Neural cell (in vitro differentiated cells): ENCODE data around the gene PCBD2. TPM values are rescaled to one million over a fixed set of nuclear protein-coding genes. Genes with fewer than 3 reads are reported as not detected.
"Not testable (repeated sequence)": the region's sequence is repeated elsewhere in the genome, so short reads cannot be mapped to it uniquely, and the experiment has no call there.

Source experiments
- H2AFZ ChIP-seq: fragments of 200-600, 300-800 bp; sonication (generic), shearing (Covaris generic); 2 replicates; pipeline ENCODE4 v1.6.0; 2014; ENCODE audit warnings: low read depth, mild to moderate bottlenecking, antibody characterized with exemption, low read length, moderate library complexity
- H3F3A ChIP-seq: fragments of 200-600 bp; shearing (Covaris generic); 2 replicates; pipeline ENCODE4 v1.6.1; 2016; ENCODE audit warnings: mild to moderate bottlenecking, moderate library complexity, mixed read lengths, antibody characterized with exemption, low read length; ENCODE audit not compliant: insufficient read depth, poor library complexity, severe bottlenecking
- H3K27ac ChIP-seq: fragments of 200-600, 300-800 bp; sonication (generic), shearing (Covaris generic); 2 replicates; pipeline ENCODE4 v1.5.1; 2014; ENCODE audit warnings: mild to moderate bottlenecking, low read length, moderate library complexity
- H3K27me3 ChIP-seq: fragments of 300-800, 200-600 bp; sonication (generic), shearing (Covaris generic); 2 replicates; pipeline ENCODE4 v1.6.0; 2014; ENCODE audit warnings: mild to moderate bottlenecking, low read depth, low read length, moderate library complexity; ENCODE audit not compliant: insufficient read depth
- H3K36me3 ChIP-seq: fragments of 300-800, 200-600 bp; sonication (generic), shearing (Covaris generic); 2 replicates; pipeline ENCODE4 v1.5.1; 2014; ENCODE audit warnings: mild to moderate bottlenecking, antibody characterized with exemption, low read length, moderate library complexity; ENCODE audit not compliant: insufficient read depth
- H3K4me2 ChIP-seq: fragments of 300-800, 200-600 bp; sonication (generic), shearing (Covaris generic); 2 replicates; pipeline ENCODE4 v1.6.0; 2014; ENCODE audit warnings: mild to moderate bottlenecking, low read length
- H3K4me3 ChIP-seq: fragments of 300-800, 200-600 bp; sonication (generic), shearing (Covaris generic); 2 replicates; pipeline ENCODE4 v1.5.1; 2014; ENCODE audit warnings: mild to moderate bottlenecking, low read length, moderate library complexity
- H3K79me2 ChIP-seq: fragments of 200-600 bp; shearing (Covaris generic); replicated peaks from 2 replicates; pipeline ENCODE4 v1.6.0; 2014; ENCODE audit warnings: mild to moderate bottlenecking, low read length, moderate library complexity; ENCODE audit not compliant: insufficient read depth
- H3K9ac ChIP-seq: fragments of 300-800, 200-600 bp; sonication (generic), shearing (Covaris generic); 2 replicates; pipeline ENCODE4 v1.6.1; 2016; ENCODE audit warnings: mild to moderate bottlenecking, low read length, mixed read lengths
- H3K9me2 ChIP-seq: fragments of 200-600 bp; shearing (Covaris generic); 2 replicates; pipeline ENCODE4 v1.6.1; 2016; ENCODE audit warnings: mild to moderate bottlenecking, low read length, mixed read lengths; ENCODE audit not compliant: insufficient read depth
- H3K9me3 ChIP-seq: fragments of 200-600, 300-800 bp; sonication (generic), shearing (Covaris generic); 2 replicates; pipeline ENCODE4 v1.6.1; 2016; ENCODE audit warnings: mild to moderate bottlenecking, mixed run types, low read length, moderate library complexity, mixed read lengths
- H4K20me1 ChIP-seq: fragments of 200-600 bp; shearing (Covaris generic); 2 replicates; pipeline ENCODE4 v1.6.1; 2016; ENCODE audit warnings: mild to moderate bottlenecking, mixed run types; ENCODE audit not compliant: insufficient read depth
- EP300 ChIP-seq: fragments of 450-650 bp; conservative IDR thresholded peaks from 2 replicates; pipeline ENCODE4 v1.6.1; 2014; ENCODE audit warnings: antibody characterized with exemption, mild to moderate bottlenecking, moderate library complexity; ENCODE audit not compliant: poor library complexity, severe bottlenecking
- EZH2 ChIP-seq: fragments of 200-600, 300-800 bp; shearing (Covaris generic), sonication (generic); IDR thresholded peaks from 2 replicates; pipeline ENCODE4 v1.6.1; 2014; ENCODE audit warnings: antibody characterized with exemption, low read length, borderline replicate concordance, mild to moderate bottlenecking; ENCODE audit not compliant: insufficient read depth, poor library complexity, severe bottlenecking
- MXI1 ChIP-seq: fragments of 450-650 bp; conservative IDR thresholded peaks from 2 replicates; pipeline ENCODE4 v1.6.1; 2014; ENCODE audit warnings: antibody characterized with exemption, mild to moderate bottlenecking; ENCODE audit not compliant: poor library complexity, severe bottlenecking
- POLR2AphosphoS5 ChIP-seq: IDR thresholded peaks from 2 replicates; pipeline ENCODE4 v1.6.1; 2012
- RAD21 ChIP-seq: fragments of 450-650 bp; conservative IDR thresholded peaks from 2 replicates; pipeline ENCODE4 v1.6.1; 2014; ENCODE audit warnings: antibody characterized with exemption, mild to moderate bottlenecking, moderate library complexity
- SMC3 ChIP-seq: fragments of 450-650 bp; conservative IDR thresholded peaks from 2 replicates; pipeline ENCODE4 v1.6.1; 2014; ENCODE audit warnings: antibody characterized with exemption, mild to moderate bottlenecking, moderate library complexity; ENCODE audit not compliant: poor library complexity
- TAF1 ChIP-seq: IDR thresholded peaks from 2 replicates; pipeline ENCODE4 v1.6.1; 2012; ENCODE audit warnings: low read depth
- polyA plus RNA-seq: library from polyadenylated mRNA; depleted of rRNA; stranded (reverse); fragments of >200 nt; gene quantifications from 2 replicates; pipeline ENCODE4 v1.2.3, GENCODE V29; 2014
- TF ChIP-seq, protein P1 (sequence below): fragments of 450-650 bp; IDR thresholded peaks from 2 replicates; pipeline ENCODE4 v1.5.1; 2014; ENCODE audit warnings: antibody characterized with exemption, mild to moderate bottlenecking, moderate library complexity; ENCODE audit not compliant: poor library complexity, severe bottlenecking
- TF ChIP-seq, protein P2 (sequence below): IDR thresholded peaks from 2 replicates; pipeline ENCODE4 v1.6.1; 2012; ENCODE audit warnings: borderline replicate concordance

Gene PCBD2
- polyA plus RNA-seq, 1 donor from 2014 or later, result 6.0 TPM

- no peaks in the 10 kb centered on the region for H3K79me2 ChIP-seq
- H3K27ac ChIP-seq, result no peak overlapping the region
- H3K4me3 ChIP-seq, result no peak overlapping the region
- H4K20me1 ChIP-seq, result no peaks in the 10 kb centered on the region
- no peaks in the 10 kb centered on the region for H3F3A ChIP-seq
- H2AFZ ChIP-seq, result no peak overlapping the region
- no peak overlapping the region for H3K9ac ChIP-seq
- no peak overlapping the region for H3K4me2 ChIP-seq
- no peaks in the 10 kb centered on the region for H3K9me3 ChIP-seq
- no peak for TF ChIP-seq MXI1
- no peak for TF ChIP-seq SMC3
- TF ChIP-seq POLR2AphosphoS5, result no peak
- TF ChIP-seq, protein P1, sequence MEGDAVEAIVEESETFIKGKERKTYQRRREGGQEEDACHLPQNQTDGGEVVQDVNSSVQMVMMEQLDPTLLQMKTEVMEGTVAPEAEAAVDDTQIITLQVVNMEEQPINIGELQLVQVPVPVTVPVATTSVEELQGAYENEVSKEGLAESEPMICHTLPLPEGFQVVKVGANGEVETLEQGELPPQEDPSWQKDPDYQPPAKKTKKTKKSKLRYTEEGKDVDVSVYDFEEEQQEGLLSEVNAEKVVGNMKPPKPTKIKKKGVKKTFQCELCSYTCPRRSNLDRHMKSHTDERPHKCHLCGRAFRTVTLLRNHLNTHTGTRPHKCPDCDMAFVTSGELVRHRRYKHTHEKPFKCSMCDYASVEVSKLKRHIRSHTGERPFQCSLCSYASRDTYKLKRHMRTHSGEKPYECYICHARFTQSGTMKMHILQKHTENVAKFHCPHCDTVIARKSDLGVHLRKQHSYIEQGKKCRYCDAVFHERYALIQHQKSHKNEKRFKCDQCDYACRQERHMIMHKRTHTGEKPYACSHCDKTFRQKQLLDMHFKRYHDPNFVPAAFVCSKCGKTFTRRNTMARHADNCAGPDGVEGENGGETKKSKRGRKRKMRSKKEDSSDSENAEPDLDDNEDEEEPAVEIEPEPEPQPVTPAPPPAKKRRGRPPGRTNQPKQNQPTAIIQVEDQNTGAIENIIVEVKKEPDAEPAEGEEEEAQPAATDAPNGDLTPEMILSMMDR, result no peak
- TF ChIP-seq RAD21, result no peak
- no peak for TF ChIP-seq TAF1
- TF ChIP-seq EP300, result no peak
- TF ChIP-seq, protein P2, sequence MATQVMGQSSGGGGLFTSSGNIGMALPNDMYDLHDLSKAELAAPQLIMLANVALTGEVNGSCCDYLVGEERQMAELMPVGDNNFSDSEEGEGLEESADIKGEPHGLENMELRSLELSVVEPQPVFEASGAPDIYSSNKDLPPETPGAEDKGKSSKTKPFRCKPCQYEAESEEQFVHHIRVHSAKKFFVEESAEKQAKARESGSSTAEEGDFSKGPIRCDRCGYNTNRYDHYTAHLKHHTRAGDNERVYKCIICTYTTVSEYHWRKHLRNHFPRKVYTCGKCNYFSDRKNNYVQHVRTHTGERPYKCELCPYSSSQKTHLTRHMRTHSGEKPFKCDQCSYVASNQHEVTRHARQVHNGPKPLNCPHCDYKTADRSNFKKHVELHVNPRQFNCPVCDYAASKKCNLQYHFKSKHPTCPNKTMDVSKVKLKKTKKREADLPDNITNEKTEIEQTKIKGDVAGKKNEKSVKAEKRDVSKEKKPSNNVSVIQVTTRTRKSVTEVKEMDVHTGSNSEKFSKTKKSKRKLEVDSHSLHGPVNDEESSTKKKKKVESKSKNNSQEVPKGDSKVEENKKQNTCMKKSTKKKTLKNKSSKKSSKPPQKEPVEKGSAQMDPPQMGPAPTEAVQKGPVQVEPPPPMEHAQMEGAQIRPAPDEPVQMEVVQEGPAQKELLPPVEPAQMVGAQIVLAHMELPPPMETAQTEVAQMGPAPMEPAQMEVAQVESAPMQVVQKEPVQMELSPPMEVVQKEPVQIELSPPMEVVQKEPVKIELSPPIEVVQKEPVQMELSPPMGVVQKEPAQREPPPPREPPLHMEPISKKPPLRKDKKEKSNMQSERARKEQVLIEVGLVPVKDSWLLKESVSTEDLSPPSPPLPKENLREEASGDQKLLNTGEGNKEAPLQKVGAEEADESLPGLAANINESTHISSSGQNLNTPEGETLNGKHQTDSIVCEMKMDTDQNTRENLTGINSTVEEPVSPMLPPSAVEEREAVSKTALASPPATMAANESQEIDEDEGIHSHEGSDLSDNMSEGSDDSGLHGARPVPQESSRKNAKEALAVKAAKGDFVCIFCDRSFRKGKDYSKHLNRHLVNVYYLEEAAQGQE, result no peak
- no peak for TF ChIP-seq EZH2
- H3K9me2 ChIP-seq, result no peaks in the 10 kb centered on the region
- no peaks in the 10 kb centered on the region for H3K27me3 ChIP-seq
- no peaks in the 10 kb centered on the region for H3K36me3 ChIP-seq
Measured at GRCh38 chr5:134989266-134989830, 84.4 kb downstream of the PCBD2 start.

DNA sequence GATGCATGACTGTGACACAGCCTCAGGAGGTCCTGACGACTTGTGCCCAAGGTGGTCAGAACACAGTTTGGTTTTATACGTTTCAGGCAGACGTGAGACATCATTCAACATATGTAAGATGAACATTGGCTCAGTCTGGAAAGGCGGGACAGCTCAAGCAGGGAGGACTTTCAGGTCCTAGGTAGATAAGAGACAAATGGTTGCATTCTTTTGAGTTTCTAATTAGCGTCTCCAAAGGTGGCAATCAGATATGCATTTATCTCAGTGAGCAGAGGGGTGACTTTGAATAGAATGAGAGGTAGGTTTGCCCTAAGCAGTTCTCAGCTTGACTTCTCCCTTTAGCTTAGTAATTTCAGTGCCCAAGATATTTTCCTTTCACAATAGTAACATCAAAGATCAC, 85.3 kb downstream of the PCBD2 start:
- not testable (repeated sequence) for H3K79me2 ChIP-seq, H4K20me1 ChIP-seq

DNA sequence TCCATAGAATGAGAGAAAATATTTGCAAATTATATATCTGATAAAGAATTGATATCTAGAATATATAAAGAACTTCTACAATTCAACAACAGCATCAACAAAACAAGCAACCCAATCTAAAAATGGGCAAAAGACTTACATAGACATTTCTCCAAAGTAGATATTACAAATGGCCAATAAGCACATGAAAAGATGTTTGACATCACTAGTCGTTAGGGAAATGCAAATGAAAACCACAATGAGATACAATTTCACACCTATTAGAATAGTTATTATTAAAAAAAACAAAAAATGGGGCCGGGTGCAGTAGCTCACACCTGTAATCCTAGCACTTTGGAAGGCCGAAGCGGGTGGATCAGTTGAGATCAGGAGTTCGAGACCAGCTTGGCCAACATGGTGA, 87.2 kb downstream of the PCBD2 start:
- Histone ChIP-seq H3K9me3 (no peaks in the 10 kb centered on the region), H3K9me2 (no peaks in the 10 kb centered on the region)

More for the DNA sequence above, 85.3 kb downstream of the PCBD2 start:
- H2AFZ ChIP-seq, H3K4me3 ChIP-seq, H3K9ac ChIP-seq, H3F3A ChIP-seq, H3K27ac ChIP-seq, H3K36me3 ChIP-seq, H3K9me3 ChIP-seq, H3K4me2 ChIP-seq, H3K27me3 ChIP-seq, H3K9me2 ChIP-seq: not testable (repeated sequence)

More for the DNA sequence above, 87.2 kb downstream of the PCBD2 start:
- Histone ChIP-seq H3K36me3 (no peaks in the 10 kb centered on the region), H3K79me2 (no peaks in the 10 kb centered on the region), H3K4me2 (no peak overlapping the region), H4K20me1 (no peaks in the 10 kb centered on the region), H3K4me3 (no peak overlapping the region), H3K27me3 (no peaks in the 10 kb centered on the region), H3F3A (no peaks in the 10 kb centered on the region), H3K9ac (no peak overlapping the region), H3K27ac (no peak overlapping the region), H2AFZ (no peak overlapping the region)
- TF ChIP-seq MXI1, result no peak
- no peak for TF ChIP-seq POLR2AphosphoS5
- TF ChIP-seq, protein P2, result no peak
- no peak for TF ChIP-seq EP300
- no peak for TF ChIP-seq RAD21
- TF ChIP-seq EZH2, result no peak
- no peak for TF ChIP-seq TAF1
- no peak for TF ChIP-seq SMC3
